GM19467 (cell line): ENCODE results near the gene SLC9A9.
"Not testable (repeated sequence)": the region's sequence is repeated elsewhere in the genome, so short reads cannot be mapped to it uniquely, and the experiment has no call there.

Source experiments
- ATAC-seq: cut with Tn5 transposase; IDR thresholded peaks from one replicate; pipeline ENCODE4 v1.9.1; 2021; ENCODE audit warnings: mild to moderate bottlenecking, moderate library complexity; ENCODE audit not compliant: unreplicated experiment

SLC9A9 gene

DNA sequence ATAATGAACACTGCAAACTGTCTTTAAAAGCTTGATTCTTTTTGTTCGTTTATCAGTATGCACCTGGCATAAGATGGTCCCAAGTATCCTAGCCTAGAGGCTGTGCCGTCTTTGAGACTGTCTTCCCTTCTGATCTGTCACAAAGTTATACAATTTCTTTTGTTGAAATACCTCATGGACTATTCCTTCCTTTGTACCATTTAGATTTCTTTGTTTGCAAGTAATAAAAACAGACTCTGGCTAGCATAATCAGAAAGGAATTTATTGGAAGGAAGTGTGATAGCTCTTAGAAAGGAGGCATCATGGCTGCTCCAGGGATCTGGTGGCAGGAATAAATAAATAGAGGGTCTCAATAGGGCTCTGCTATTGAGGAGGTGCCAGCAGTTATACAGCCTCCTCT is 280.4 kb downstream of the SLC9A9 start:
- no peak for ATAC-seq

DNA sequence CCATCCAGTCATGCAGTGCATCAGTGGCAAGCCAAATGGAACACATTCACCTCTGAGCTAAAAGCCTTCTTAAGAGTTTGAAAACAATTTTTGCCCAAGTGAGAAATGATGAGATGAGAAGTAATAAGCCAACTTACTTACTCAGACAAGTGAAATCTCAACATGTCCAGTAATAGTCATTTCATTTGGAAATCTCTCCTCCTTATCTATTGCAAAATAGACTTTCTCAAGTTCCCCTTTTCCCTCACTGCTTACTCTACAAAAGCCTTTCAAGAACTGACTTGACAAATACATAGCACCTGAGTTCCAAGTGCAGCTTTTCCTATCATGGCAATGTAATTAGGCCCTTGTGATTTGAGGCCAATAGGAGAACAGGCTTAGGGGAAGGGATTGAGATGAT is 282.3 kb downstream of the SLC9A9 start:
- no peak for ATAC-seq

DNA sequence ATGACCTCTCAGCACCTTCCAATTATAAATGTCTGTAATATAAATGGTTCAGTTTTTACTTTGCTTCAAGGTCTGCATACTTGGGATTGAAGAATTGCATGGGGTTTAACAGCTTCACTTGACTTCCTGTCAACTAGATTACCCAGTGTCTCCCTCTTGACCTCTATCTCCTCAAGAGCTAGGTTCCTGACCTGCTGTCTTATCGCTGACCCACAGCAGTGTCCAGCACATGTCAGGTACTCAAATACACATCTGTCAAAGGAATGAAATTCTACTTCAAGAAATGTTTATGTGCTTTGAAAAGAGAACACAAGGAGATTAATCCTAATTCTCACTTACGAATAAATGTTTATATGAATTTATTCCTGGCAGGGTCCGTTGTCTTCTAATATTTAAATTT is 284.5 kb downstream of the SLC9A9 start:
- no peak for ATAC-seq

DNA sequence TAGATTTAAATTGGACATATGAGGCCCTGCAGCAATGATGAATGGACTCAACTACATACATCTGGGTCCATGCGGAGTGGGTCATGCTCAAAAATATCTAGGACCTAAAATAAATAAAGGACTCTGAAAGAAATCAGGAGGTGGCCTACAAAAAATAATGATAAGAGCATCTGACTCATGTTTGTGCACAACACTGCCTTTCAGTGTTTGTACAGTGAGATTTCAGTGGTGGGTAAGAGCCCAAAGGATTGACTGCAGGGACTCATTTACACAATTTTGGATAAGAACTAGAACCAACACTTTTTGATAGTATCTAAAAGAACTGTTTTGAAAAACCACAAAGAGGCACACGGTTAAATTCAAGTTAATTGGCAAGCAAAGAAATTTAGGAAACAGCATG is 285.5 kb downstream of the SLC9A9 start:
- ATAC-seq, result no peak

DNA sequence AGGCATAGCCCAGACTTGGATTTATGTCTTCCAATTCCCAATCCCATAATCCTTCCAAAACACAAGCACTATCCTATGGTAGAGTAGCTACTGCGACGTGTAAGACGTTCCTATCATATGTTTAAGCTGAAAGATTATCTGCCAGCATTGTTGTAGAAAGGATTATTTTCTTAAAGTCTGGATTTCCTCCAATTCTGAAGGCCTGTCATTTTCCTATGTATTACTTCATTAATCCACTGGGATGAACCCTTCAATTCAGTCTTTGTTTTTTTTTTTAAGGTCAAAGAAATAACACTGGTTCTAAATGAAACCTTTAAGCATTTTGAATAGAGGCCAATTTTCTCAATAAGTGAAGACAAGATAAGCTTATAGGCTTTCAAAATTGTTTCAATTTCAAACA is 289.0 kb downstream of the SLC9A9 start:
- no peak for ATAC-seq

DNA sequence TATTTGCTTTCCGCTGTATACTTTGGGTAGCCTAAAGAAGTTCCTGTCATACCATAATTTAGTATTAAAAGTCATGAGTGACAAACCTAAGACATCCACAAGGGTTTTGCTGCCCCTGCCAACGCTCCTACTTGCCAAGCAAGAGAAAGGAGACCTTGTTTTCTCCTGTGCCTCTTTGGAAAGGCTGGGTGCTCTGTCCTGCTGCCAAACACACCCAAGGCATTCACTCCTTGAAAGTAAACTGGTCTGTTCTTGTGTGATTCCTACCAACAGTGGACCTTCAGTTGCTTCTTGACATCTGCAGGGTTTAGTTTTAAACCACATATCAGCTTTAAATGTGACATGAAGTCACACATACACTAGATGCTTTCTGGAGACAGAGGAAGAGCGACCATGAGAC is 295.4 kb downstream of the SLC9A9 start:
- ATAC-seq, result no peak

DNA sequence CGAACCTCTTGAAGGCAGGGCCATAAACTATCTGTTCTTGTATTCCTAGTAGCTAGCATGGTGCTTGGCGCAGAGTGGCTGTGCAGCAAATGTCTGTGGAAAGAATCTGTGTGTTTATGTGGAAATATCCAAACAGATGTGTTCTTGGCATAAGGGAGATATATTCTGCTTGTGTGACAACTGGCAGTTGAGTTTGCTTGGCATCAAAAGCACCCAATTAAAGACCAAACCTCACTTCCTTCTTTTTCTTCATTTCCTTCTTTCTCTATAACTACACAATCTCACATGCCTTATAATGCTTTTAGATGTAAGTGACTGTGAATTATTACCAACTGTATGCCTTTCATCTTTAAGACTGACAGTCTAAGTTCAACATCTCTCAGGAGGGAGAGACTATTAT is 296.5 kb downstream of the SLC9A9 start:
- no peak for ATAC-seq

DNA sequence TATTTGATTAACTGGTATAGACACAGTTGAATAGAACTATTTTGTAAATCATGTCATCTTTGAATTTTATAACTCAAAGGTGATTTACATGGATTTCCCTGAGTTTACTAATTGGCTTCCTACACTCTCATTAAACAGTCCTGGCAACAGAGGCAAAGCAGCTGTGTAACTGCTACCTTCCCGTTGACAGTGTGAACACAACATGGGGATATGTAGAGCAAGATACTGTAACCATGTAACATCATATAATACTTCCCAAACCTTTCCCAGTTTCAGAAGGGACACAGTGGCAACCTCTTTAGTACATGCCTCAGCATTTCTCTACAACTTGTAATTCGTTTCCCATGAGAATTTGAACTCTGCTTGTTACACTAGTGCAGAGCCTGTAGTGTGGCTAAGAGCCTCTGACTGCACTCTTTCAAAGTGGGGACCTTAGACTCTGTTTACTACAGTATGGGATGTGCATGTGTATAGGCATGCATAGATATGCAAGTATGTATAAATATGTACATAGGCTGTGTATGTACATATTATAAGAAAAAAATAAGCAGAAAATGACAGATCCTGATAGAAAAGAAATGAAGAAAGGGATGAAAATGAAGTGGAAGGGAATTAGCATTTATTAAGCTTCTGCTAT is 299.3 kb downstream of the SLC9A9 start:
- ATAC-seq, result no peak

DNA sequence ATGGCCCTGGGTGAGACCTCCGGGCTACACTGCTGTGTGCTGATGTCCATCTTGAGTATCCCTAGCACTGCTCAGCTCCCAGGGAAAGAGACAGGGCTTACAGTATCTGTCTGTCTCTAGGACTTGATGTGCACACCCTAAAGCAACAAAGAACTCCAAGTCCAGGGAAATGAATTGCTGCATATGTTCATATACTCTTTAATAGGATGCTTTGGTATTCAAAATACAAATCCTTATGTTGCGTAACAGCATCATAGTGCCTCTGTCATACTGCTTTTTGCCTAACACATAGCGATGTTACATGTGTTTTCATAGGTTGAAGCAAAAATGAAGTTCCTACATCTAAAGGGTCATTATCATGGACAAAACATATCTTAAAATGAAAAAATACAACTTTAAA is 299.9 kb downstream of the SLC9A9 start:
- ATAC-seq, result no peak

DNA sequence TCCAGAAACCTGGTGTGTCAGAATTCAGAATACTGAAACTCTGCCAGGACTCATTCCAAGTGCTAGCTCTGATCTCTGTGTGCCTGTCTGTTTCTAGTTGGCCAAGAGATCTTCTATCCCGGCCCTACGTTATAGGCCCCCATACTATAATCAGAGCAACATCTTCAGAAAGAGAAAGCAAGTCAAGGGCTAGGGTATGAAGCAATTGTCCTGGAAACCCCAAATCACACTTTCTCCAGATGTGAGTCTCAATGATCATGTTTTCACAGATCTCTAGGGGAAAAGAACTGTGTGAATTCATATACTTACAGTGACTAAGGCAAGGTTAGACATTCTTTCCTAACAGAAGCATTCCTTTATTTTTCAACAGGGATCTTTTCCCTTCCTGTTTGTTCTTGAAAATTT is 309.7 kb downstream of the SLC9A9 start:
- ATAC-seq, result no peak

DNA sequence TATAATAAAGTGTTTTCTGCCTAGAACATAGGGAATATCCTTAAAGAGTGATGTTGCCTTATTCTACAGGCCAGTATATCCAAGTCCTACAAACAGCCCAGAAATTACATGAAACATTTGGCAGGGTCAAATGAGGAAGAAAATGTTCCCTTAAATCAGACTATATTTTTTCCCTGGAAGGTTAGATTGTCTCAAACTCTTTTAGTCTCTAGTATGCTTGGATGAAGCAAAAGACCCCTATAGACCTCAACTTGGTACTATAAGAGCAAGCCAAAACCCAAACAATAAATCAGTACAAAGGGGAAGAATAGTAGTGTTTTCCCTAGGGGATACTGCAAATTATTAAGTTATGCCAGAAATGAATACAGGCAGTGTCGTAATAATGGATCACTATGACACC is 310.2 kb downstream of the SLC9A9 start:
- ATAC-seq, result no peak

DNA sequence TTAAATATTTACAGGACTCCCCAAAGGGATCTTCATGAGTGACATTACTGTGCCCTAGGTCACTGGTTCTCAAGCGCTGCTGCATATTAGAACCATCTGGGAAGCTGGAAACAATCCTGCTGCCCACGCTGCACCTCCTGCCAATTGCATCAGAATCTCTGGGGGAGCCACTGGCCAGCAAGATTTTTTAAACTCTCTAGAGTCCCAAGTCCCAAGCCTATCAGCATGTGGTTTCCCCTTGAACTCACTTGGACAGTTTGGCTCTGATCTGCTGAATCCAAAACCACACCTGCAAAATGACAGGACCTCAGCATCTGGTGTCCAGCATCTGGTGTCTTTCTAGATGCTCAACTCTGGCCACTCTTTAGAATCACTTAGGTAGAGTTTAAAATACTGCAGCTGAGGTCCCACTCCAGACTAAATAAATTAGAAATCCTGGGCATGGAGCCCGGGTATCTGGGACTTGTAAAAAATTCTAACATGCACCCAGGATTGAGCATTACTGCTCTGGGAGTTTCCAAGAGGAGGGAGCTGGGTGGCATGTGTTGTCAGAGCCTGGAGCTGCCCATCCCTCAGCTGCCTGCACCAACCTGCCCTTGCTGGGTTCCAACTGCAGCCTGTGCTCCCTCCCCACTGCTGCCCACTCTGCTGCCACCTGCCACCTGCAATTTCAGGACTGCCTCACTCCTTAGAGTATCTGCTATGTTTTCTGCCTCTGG is 311.3 kb downstream of the SLC9A9 start:
- peak; percentile 9 for ATAC-seq

DNA sequence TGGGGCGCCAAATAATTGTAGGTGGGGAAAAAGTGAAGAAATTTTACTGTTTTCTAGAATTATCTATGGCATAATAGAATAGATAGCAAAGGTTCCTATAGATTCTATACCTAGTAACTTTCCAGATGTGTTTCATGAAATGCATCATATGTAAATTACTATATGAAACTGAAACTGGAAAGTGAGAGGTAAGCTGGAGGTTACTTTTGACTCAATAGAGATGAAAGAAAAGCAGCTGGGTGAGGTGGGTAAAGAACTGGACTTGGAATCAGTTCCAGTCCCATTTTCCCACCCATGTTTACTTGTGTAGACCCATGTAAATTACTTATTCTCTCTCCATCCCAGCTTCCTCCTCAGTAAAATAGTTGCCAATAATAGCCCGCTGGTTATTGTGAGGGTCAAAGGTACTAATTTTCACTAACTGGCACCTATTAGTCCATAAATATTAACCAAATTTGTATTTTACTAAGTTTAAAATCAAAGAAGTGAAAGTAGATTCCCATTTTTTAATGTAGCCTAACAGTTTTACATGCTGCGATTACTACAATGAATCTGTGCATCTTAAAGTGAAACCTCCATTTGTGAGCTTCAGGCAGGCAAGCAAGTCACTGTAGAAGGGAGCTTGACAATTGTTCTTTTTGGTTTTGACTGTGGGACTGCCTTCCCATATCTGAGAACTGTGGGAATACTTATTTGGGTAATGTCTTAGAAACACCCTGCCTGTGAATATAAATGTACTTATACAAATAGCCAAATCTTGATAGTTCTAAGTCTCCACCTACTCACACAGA is 312.1 kb downstream of the SLC9A9 start:
- ATAC-seq, result peak; percentile 89

DNA sequence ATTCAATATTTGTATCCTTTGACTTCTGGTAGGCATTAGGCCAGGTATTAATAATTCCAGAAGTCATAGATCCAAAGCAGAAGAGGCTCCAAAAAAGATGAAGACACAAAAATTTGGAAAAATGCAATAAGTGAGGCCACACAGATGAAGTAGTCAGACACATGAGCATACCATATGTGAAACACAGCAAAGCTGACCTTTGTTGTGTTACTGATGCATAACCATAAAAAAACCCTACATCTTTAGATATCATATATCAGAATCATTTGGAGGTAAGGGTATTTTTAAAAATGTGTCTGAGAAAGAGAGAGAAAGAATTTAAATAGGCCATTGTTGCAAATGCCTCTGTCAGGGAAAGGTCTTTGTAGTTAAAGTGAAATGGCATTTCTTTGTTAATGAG is 314.9 kb downstream of the SLC9A9 start:
- ATAC-seq, result no peak

DNA sequence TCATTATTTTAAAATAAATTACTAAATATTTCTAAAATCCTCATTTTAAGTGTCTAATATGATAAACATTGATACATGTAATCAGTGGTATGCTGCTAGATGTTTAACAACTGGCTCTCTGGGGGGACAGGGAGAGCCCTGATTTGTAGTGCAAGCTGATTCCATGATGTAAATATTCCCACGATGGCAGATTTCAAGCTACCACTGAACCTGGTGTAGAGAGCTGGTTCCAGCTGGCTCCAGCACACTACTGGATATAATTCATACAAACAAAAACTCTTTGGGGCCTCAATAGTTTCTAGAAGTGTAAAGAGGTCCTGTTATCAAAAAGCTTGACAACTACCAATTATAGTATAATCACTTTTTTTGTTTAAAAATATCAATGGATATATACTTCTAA is 316.2 kb downstream of the SLC9A9 start:
- ATAC-seq, result no peak

DNA sequence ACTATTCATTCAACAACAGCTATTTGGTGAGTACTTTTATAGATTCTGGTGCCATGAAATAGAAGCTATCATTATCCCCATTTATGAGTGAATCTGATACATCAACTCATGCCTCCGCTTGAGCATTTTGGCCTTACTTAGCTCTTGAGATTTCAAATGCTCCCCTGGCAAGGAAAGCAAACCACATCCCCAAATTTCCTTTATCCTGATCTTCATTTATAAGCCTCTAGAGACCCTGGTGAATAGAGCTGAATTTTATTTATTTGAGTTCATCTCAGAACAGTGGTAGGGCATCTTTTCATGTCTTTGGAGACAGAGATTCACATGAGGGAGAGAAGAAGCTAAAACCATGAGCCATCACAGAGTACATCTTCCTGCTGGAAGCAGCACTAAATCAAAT is 317.2 kb downstream of the SLC9A9 start:
- ATAC-seq, result no peak

DNA sequence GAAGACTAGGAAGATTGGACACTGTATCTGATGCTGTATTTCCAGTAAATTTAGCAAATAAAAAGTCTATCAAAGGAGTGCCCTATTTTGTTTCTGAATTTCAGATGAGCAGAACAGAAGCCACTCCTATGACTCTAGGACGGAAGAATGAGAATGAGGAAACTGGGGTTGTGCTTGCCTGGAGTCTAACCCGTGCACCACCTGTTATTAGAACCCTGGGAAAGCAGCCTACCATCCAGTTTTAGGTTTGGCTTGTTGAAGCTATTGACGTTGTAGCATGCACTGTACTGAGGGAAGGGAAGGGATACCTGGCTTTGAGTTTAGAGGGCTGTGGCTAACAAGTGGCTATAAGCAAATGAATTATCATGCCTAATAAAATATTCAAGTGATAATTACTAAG is 318.5 kb downstream of the SLC9A9 start:
- no peak for ATAC-seq

DNA sequence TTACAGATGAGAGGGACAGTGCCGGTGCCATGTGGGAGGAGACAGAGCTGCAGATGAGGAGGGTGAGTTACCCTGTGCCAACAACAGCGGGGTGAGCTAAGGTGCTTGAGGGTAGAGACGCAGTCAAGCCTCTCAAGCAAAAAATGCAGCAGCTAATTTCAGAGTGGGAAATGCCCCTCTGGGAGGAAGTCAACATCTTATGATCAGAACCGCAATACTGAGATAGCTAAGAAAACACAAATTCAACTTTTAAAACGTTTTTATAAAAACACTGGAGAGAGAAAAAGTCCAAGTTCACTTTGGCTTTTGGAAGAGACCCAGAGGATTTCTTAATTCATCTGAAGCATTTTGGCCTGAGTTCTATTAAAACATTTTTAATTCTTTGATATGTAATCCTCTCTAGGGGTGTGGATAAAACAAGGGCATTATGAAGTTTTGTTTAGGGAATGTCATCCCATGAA is 319.2 kb downstream of the SLC9A9 start:
- ATAC-seq, result peak; percentile 67

DNA sequence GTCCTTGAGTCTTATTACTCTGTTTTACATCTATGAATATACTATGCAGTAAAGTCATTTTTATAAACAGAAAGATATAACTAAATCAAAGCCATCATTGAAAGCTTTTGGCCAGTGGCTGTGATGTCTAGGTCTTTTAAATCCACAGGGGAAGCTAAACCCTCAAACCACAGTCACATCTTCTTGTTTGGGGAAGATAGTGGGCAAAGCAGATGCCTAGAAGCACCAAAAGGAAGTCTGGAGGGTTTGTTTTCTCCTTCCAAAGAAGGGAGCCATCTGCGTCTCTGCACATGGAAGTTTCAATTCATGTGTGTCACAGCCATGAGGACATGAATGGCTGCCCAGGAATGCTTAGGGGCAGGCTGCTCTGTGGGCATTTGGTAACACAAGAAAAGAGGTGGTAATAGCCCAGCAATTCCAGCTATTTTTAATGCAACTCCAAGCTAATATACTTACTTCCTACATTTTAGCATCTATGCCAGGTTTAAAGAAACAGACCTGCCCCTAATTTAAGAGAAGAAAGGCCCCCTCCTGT is 322.2 kb downstream of the SLC9A9 start:
- no peak for ATAC-seq

DNA sequence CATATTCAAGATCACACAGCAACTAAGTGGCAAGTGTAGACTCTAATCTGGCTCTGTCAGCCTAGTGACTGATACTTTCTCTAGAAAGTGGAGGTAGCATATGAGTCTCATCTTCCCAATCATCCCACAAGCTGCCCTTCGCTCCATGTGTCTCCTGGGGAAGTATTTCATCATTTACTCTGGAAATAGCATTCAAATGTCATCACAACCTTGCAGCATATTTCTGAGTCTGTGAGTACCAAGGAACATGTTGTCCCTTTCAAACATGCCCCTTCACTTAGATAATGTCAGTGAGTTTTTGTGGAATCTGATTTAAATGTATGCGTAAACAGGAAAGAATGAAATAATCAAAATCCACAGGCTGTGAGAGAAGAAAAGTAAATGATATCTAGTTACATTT is 322.9 kb downstream of the SLC9A9 start:
- ATAC-seq, result no peak

DNA sequence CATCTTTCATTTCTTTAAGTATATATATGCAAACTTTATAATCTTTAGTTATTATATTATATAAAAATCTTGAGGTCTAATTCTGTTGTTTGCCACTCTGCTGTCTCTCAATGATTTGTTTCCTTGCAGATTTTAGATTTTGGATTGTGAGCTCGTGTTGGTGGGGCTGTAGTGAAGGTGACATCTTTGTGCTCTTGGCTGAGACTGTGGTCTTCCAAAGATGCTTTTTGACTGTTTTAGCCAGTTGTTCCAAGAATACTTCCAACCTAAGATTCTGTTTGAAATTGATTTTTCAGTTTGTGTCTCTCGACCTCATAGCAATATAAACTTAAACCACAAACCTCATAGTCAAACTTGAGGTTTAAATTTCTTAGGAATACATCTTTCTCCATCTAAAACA is 326.5 kb downstream of the SLC9A9 start:
- no peak for ATAC-seq

DNA sequence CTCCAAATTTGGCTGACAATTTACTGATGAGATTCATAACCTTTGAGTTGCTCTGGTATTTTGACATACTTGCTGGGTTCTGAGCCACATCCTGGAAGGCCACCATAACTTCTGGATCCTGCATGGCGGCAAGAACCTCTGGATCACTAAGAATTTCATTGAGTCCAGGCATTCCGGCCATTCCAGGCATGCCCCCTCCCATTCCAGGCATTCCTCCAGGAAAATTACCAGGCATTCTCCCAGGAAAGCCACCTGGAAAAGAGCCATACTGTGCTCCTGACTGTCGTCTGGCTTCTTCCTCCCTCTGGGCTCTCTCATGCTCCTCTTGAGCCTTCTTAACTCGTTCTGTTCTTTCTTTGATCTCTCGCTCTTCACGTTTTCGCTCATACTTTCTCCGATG is 331.1 kb downstream of the SLC9A9 start:
- not testable (repeated sequence) for ATAC-seq
